Trophoblast cell (in vitro differentiated cells and primary cell): ENCODE measurements around the gene USPL1.

Source experiments
- DNase-seq, 2 donors: peaks; one replicate each; pipeline ENCODE4 v3.0.0-alpha.2; 2016
- H2AFZ ChIP-seq: 2 replicates; pipeline ENCODE4 v1.6.1; 2013; ENCODE audit warnings: low read length, moderate library complexity, mild to moderate bottlenecking; ENCODE audit not compliant: insufficient read depth, poor library complexity
- H2AK5ac ChIP-seq: 2 replicates; pipeline ENCODE4 v1.6.1; 2013; ENCODE audit warnings: mild to moderate bottlenecking, low read length
- H2BK120ac ChIP-seq: 2 replicates; pipeline ENCODE4 v1.6.1; 2013; ENCODE audit warnings: low read length, mild to moderate bottlenecking, moderate library complexity; ENCODE audit not compliant: insufficient read depth, poor library complexity
- H2BK12ac ChIP-seq: 2 replicates; pipeline ENCODE4 v1.6.1; 2013; ENCODE audit warnings: mild to moderate bottlenecking, low read length, moderate library complexity
- H2BK5ac ChIP-seq: 2 replicates; pipeline ENCODE4 v1.6.1; 2013; ENCODE audit warnings: low read length, low read depth, moderate library complexity, mild to moderate bottlenecking; ENCODE audit not compliant: poor library complexity
- H3K14ac ChIP-seq: 2 replicates; pipeline ENCODE4 v1.6.1; 2013; ENCODE audit warnings: mild to moderate bottlenecking, low read length
- H3K18ac ChIP-seq: 2 replicates; pipeline ENCODE4 v1.6.1; 2013; ENCODE audit warnings: mild to moderate bottlenecking, low read length
- H3K23ac ChIP-seq: 2 replicates; pipeline ENCODE4 v1.6.1; 2013; ENCODE audit warnings: low read length
- H3K27ac ChIP-seq: 2 replicates; pipeline ENCODE4 v1.5.1; 2013; ENCODE audit warnings: low read depth, mild to moderate bottlenecking, inconsistent platforms, low read length, moderate library complexity
- H3K27me3 ChIP-seq: 2 replicates; pipeline ENCODE4 v1.6.1; 2013; ENCODE audit warnings: inconsistent platforms, mild to moderate bottlenecking, low read length, moderate library complexity; ENCODE audit not compliant: insufficient read depth
- H3K36me3 ChIP-seq, 2 experiments: 1 replicate in 1 of 2; 2 replicates in 1 of 2; pipeline ENCODE4 v1.6.1; 2013; ENCODE audit warnings: low read length in 2 of 2, mild to moderate bottlenecking in 2 of 2, moderate library complexity in 1 of 2; ENCODE audit not compliant: insufficient read depth in 2 of 2, control insufficient read depth in 1 of 2
- H3K4ac ChIP-seq: 2 replicates; pipeline ENCODE4 v1.6.1; 2013; ENCODE audit warnings: low read depth, mild to moderate bottlenecking, low read length, moderate library complexity
- H3K4me1 ChIP-seq, 2 experiments: 1 replicate in 1 of 2; 2 replicates in 1 of 2; pipeline ENCODE4 v1.6.1; 2013; ENCODE audit warnings: low read length in 2 of 2, mild to moderate bottlenecking in 2 of 2, moderate library complexity in 1 of 2; ENCODE audit not compliant: insufficient read depth in 2 of 2, control insufficient read depth in 1 of 2
- H3K4me2 ChIP-seq: 2 replicates; pipeline ENCODE4 v1.6.1; 2013; ENCODE audit warnings: inconsistent platforms, mild to moderate bottlenecking, low read length, moderate library complexity
- H3K4me3 ChIP-seq: 2 replicates; pipeline ENCODE4 v1.5.1; 2013; ENCODE audit warnings: mild to moderate bottlenecking, low read depth, low read length, inconsistent platforms
- H3K79me1 ChIP-seq: one replicate; pipeline ENCODE4 v1.6.1; 2013; ENCODE audit warnings: low read length
- H3K79me2 ChIP-seq: 2 replicates; pipeline ENCODE4 v1.6.1; 2013; ENCODE audit warnings: low read length, mild to moderate bottlenecking; ENCODE audit not compliant: control insufficient read depth, insufficient read depth, poor library complexity
- H3K9ac ChIP-seq: 2 replicates; pipeline ENCODE4 v1.6.1; 2013; ENCODE audit warnings: mild to moderate bottlenecking, low read length
- H3K9me3 ChIP-seq: 2 replicates; pipeline ENCODE4 v1.6.1; 2013; ENCODE audit warnings: low read depth, mild to moderate bottlenecking, control low read depth, inconsistent platforms, low read length; ENCODE audit not compliant: insufficient read depth
- H4K12ac ChIP-seq: 2 replicates; pipeline ENCODE4 v1.6.1; 2013; ENCODE audit warnings: low read depth, mild to moderate bottlenecking, low read length, moderate library complexity
- H4K8ac ChIP-seq: 2 replicates; pipeline ENCODE4 v1.6.1; 2013; ENCODE audit warnings: low read depth, mild to moderate bottlenecking, low read length, moderate library complexity
- H4K91ac ChIP-seq: one replicate; pipeline ENCODE4 v1.6.1; 2013; ENCODE audit warnings: low read depth, mild to moderate bottlenecking, low read length, moderate library complexity
- WGBS: extraction: QIAGEN DNeasy Blood & Tissue Kit; methylation state at CpG from one replicate; pipeline ENCODE4 v1.1.7; 2013; ENCODE audit warnings: missing lambda C conversion rate; ENCODE audit not compliant: insufficient read length, insufficient coverage; ENCODE audit errors: extremely low coverage; 5-methylcytosine and 5-hydroxymethylcytosine counted together

Gene USPL1

GRCh38 chr13:30584051-30584731 is 33.5 kb upstream of the USPL1 start:
- H3K36me3 ChIP-seq, result no peaks in the 10 kb centered on the region
- H3K27me3 ChIP-seq, result no peaks in the 10 kb centered on the region
- no peak overlapping the region for H3K27ac ChIP-seq
- H3K23ac ChIP-seq, result no peak overlapping the region
- H3K79me2 ChIP-seq, result no peaks in the 10 kb centered on the region
- no peak overlapping the region for H3K4me3 ChIP-seq
- no peak overlapping the region for H2AK5ac ChIP-seq
- no peak overlapping the region for H4K91ac ChIP-seq
- H2AFZ ChIP-seq, result no peak overlapping the region
- no peak overlapping the region for H4K8ac ChIP-seq
- no peak overlapping the region for H2BK5ac ChIP-seq
- H3K4me1 ChIP-seq, result peaks cover 0 to 4% of the 10 kb centered on the region in 2 experiments
- DNase-seq, result no peak
- H2BK12ac ChIP-seq, result no peak overlapping the region
- no peak overlapping the region for H2BK120ac ChIP-seq
- no peak overlapping the region for H4K12ac ChIP-seq
- H3K4ac ChIP-seq, result no peak overlapping the region
- H3K79me1 ChIP-seq, result no peaks in the 10 kb centered on the region
- no peaks in the 10 kb centered on the region for H3K9me3 ChIP-seq
- WGBS, result no CpG with 5 or more reads among the region's 1 CpG
- no peak overlapping the region for H3K18ac ChIP-seq
- H3K4me2 ChIP-seq, result no peak overlapping the region
- H3K14ac ChIP-seq, result no peak overlapping the region
- H3K9ac ChIP-seq, result no peak overlapping the region

- Histone ChIP-seq H3K23ac (no peak overlapping the region), H3K36me3 (no peaks in the 10 kb centered on the region), H2BK120ac (no peak overlapping the region), H2AK5ac (no peak overlapping the region), H3K27ac (no peak overlapping the region), H3K79me2 (no peaks in the 10 kb centered on the region), H3K27me3 (no peaks in the 10 kb centered on the region), H3K4me3 (no peak overlapping the region), H3K4ac (no peak overlapping the region), H3K18ac (no peak overlapping the region), H3K4me1 (peaks cover 0 to 4% of the 10 kb centered on the region in 2 experiments), H4K91ac (no peak overlapping the region), H3K79me1 (no peaks in the 10 kb centered on the region), H4K8ac (no peak overlapping the region), H2BK12ac (no peak overlapping the region), H3K9me3 (no peaks in the 10 kb centered on the region), H2AFZ (no peak overlapping the region), H4K12ac (no peak overlapping the region), H3K9ac (no peak overlapping the region), H3K4me2 (no peak overlapping the region), H2BK5ac (no peak overlapping the region), H3K14ac (no peak overlapping the region)
- DNase-seq, result peak in 1 of 2 donors; percentile 49
- WGBS, result no CpG with 5 or more reads among the region's 3 CpGs
Measured at GRCh38 chr13:30585748-30586262, 31.9 kb upstream of the USPL1 start.

GRCh38 chr13:30587231-30587630 is 30.5 kb upstream of the USPL1 start:
- Histone ChIP-seq H2AK5ac (no peak overlapping the region), H3K9ac (no peak overlapping the region)
- WGBS, result no CpG with 5 or more reads among the region's 1 CpG

GRCh38 chr13:30587739-30588138 is 30.0 kb upstream of the USPL1 start:
- Histone ChIP-seq H4K12ac (no peak overlapping the region), H3K27me3 (no peaks in the 10 kb centered on the region), H3K9ac (no peak overlapping the region), H2AFZ (no peak overlapping the region), H3K18ac (no peak overlapping the region), H3K4me1 (peaks cover 0 to 2% of the 10 kb centered on the region in 2 experiments), H2BK5ac (no peak overlapping the region), H3K4me3 (no peak overlapping the region), H3K4ac (no peak overlapping the region), H2BK120ac (no peak overlapping the region), H2BK12ac (no peak overlapping the region), H3K23ac (no peak overlapping the region), H3K4me2 (no peak overlapping the region), H3K14ac (no peak overlapping the region), H3K36me3 (no peaks in the 10 kb centered on the region), H4K91ac (no peak overlapping the region), H3K9me3 (no peaks in the 10 kb centered on the region), H3K27ac (no peak overlapping the region), H4K8ac (no peak overlapping the region), H3K79me1 (no peaks in the 10 kb centered on the region), H3K79me2 (no peaks in the 10 kb centered on the region), H2AK5ac (no peak overlapping the region)
- no peak for DNase-seq

More at GRCh38 chr13:30587231-30587630, 30.5 kb upstream of the USPL1 start:
- no peak overlapping the region for H3K23ac ChIP-seq
- no peak overlapping the region for H3K14ac ChIP-seq
- H3K4ac ChIP-seq, result no peak overlapping the region
- H4K12ac ChIP-seq, result no peak overlapping the region
- no peaks in the 10 kb centered on the region for H3K36me3 ChIP-seq
- no peak overlapping the region for H3K27ac ChIP-seq
- no peak overlapping the region for H3K4me2 ChIP-seq
- H2AFZ ChIP-seq, result no peak overlapping the region
- no peaks in the 10 kb centered on the region for H3K79me2 ChIP-seq
- no peak overlapping the region for H2BK12ac ChIP-seq
- H3K79me1 ChIP-seq, result no peaks in the 10 kb centered on the region
- H3K4me3 ChIP-seq, result no peak overlapping the region
- no peak overlapping the region for H4K8ac ChIP-seq
- no peak overlapping the region for H2BK5ac ChIP-seq
- H2BK120ac ChIP-seq, result no peak overlapping the region
- DNase-seq, result peak in 1 of 2 donors; percentile 13
- H3K18ac ChIP-seq, result no peak overlapping the region
- no peak overlapping the region for H4K91ac ChIP-seq
- no peaks in the 10 kb centered on the region for H3K9me3 ChIP-seq
- H3K27me3 ChIP-seq, result no peaks in the 10 kb centered on the region
- peaks cover 0 to 2% of the 10 kb centered on the region in 2 experiments for H3K4me1 ChIP-seq
